Urinary bladder (tissue), 4 donors: Measurements from ENCODE around the gene GJA10. TPM values are rescaled to one million over a fixed set of nuclear protein-coding genes. Genes with fewer than 3 reads are reported as not detected.

Experiments
- DNase-seq: peaks from one replicate; pipeline ENCODE4 v3.0.0-alpha.2; 2015; ENCODE audit errors: extremely low spot score
- H3K27ac ChIP-seq: one replicate; pipeline ENCODE4 v1.5.1; 2013; ENCODE audit warnings: low read depth, mild to moderate bottlenecking, moderate library complexity
- H3K36me3 ChIP-seq: one replicate; pipeline ENCODE4 v1.6.1; 2013; ENCODE audit warnings: mild to moderate bottlenecking, moderate library complexity; ENCODE audit not compliant: insufficient read depth
- H3K4me1 ChIP-seq: one replicate; pipeline ENCODE4 v1.6.1; 2013; ENCODE audit warnings: mild to moderate bottlenecking, moderate library complexity; ENCODE audit not compliant: insufficient read depth
- H3K4me3 ChIP-seq: one replicate; pipeline ENCODE4 v1.5.1; 2013; ENCODE audit warnings: low read depth, low read length
- WGBS: extraction: QIAGEN DNeasy Blood & Tissue Kit; methylation state at CpG from one replicate; pipeline ENCODE4 v1.1.7; 2013; 5-methylcytosine and 5-hydroxymethylcytosine counted together
- polyA plus RNA-seq: library from polyadenylated mRNA; stranded (reverse); fragments of 200-250 nt; gene quantifications from one replicate; pipeline ENCODE4 v1.2.3, GENCODE V29; 2013
- small RNA-seq: library from RNA; depleted of rRNA; stranded (forward); fragments of <200 nt; gene quantifications from one replicate; pipeline ENCODE3, GENCODE V24; 2014
- total RNA-seq: library from RNA; depleted of rRNA; stranded (reverse); fragments of >200 nt; gene quantifications from one replicate; pipeline ENCODE4 v1.2.3, GENCODE V29; 2014
- donor health status: healthy with polysubstance abuse.
- donor health status: healthy.

GJA10 gene
- total and polyA plus RNA-seq, 2 donors, result not detected

GRCh38 chr6:89944181-89944755 lies 50.0 kb downstream of the GJA10 start:
- 91% methylated on average over 4 of the region's 4 CpGs for WGBS

GRCh38 chr6:89944826-89945407 lies 50.6 kb downstream of the GJA10 start:
- 98% methylated on average over 1 of the region's 1 CpG for WGBS

More at GRCh38 chr6:89944181-89944755, 50.0 kb downstream of the GJA10 start:
- Histone ChIP-seq H3K4me1 (no peaks in the 10 kb centered on the region), H3K36me3 (no peaks in the 10 kb centered on the region), H3K4me3 (no peak overlapping the region), H3K27ac (no peak overlapping the region)
- no peak for DNase-seq

More at GRCh38 chr6:89944826-89945407, 50.6 kb downstream of the GJA10 start:
- no peak overlapping the region for H3K4me3 ChIP-seq
- H3K27ac ChIP-seq, result no peak overlapping the region
- no peaks in the 10 kb centered on the region for H3K36me3 ChIP-seq
- no peak for DNase-seq
- H3K4me1 ChIP-seq, result no peaks in the 10 kb centered on the region

Small RNA genes lying within 50 kb of the gene (small RNA-seq; reads per million reads assigned to genes)
- gene RF00019, result not detected

Other genes with a start within 250 kb of the GJA10 start
- gene MDN1, start 74.7 kb upstream of the GJA10 start, total RNA-seq, result 30.6 TPM
- 11.6 TPM for gene MDN1, start 74.7 kb upstream of the GJA10 start, polyA plus RNA-seq
- gene CASP8AP2, start 64.6 kb upstream of the GJA10 start, total RNA-seq, result 38.8 TPM
- gene CASP8AP2, start 64.6 kb upstream of the GJA10 start, polyA plus RNA-seq, result 8.9 TPM